ENCODE data around the gene ZNF584. TPM values are rescaled to one million over a fixed set of nuclear protein-coding genes. Genes with fewer than 3 reads are reported as not detected.

The ZNF584 gene
- total RNA-seq, 1 donor from 2014 or later = 5.3 TPM

DNA sequence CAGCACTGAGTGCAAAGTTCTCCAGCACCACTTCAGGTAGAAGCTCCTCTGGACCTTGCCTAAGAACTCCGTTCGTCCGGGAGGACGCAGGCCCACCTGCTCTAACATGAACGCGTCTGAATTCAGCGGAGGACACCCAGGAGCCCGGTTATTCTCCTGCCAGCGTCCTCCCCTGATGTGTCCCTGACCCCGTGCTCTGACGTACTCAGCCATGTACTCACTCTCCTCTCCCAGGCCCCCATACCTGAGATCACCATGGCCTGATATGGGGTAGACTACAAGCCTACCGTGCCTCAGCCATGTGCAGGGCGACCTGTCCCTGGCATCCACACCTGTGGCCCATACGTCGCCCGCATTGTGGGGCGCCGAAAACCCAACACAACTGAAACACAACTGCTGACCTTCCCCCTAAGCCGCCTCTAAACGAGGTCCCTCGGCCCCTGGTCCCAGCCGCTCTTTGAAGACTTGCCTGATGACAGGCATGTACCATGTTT is 744 bp upstream of the ZNF584 start:
- DNase-seq (ENCODE audit: low read depth) = no peak
- TF ChIP-seq, protein P1, sequence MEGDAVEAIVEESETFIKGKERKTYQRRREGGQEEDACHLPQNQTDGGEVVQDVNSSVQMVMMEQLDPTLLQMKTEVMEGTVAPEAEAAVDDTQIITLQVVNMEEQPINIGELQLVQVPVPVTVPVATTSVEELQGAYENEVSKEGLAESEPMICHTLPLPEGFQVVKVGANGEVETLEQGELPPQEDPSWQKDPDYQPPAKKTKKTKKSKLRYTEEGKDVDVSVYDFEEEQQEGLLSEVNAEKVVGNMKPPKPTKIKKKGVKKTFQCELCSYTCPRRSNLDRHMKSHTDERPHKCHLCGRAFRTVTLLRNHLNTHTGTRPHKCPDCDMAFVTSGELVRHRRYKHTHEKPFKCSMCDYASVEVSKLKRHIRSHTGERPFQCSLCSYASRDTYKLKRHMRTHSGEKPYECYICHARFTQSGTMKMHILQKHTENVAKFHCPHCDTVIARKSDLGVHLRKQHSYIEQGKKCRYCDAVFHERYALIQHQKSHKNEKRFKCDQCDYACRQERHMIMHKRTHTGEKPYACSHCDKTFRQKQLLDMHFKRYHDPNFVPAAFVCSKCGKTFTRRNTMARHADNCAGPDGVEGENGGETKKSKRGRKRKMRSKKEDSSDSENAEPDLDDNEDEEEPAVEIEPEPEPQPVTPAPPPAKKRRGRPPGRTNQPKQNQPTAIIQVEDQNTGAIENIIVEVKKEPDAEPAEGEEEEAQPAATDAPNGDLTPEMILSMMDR (conservative IDR thresholded peaks at IDR 0.05; ENCODE audit: low read depth, low read length) = no peak
- H3K4me3 ChIP-seq (ENCODE audit: low read depth, low read length) = peak overlapping the region; percentile 98

DNA sequence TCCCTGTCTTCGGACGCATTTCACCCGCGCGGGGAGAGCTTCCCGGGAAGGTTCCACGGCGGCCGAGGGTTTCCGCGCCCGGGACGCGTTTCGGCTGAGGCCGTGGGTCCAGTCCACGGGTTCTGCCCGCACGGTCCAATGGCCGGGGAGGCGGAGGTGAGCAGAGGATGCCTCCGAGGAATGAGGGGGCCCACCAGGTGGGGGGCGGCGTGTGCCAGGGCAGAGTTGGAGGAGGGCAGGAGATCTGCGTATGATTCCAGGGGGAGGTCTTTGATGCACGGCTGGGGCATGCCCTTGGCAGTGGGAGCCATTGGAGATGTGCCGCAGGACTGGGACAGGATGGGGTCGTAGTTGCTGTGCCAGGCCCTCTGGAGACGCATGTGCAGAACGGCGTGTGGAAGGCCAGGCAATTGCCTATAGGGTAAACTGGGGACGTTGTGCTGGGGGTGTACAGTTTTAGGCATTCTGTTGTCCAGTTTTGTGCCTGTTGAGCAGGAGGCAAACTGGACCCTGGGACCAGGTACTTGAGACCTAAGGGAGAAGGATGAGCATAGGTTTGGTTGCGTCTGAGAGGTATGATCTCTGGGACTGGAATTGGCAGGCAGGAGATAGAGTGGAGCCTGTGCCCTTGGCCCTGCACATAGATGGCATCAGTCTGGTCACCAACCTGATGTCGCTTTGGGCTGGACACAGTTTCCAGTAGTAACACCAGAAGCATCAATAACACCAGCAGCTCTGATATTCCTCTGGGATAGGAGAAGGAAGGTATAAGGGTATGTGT is 751 bp downstream of the ZNF584 start:
- peak overlapping the region; percentile 98 for H3K4me3 ChIP-seq (ENCODE audit: low read depth, low read length)
- no peak for DNase-seq (ENCODE audit: low read depth)
- TF ChIP-seq, protein P1 (conservative IDR thresholded peaks at IDR 0.05; ENCODE audit: low read depth, low read length) = no peak

DNA sequence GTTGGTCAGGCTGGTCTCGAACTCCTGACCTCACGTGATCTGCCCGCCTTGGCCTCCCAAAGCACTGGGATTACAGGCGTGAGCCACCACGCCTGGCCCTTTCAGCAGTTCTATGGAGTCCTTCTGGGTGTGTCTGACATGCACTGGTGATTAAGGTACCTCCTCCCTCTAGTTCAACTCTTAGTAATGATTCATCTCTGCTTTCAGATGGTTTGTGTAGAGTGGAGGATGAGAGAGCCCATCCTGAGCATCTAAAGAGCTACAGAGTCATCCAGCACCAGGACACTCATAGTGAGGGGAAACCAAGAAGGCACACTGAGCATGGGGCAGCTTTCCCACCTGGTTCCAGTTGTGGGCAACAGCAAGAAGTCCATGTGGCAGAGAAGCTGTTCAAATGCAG is 8.2 kb downstream of the ZNF584 start:
- TF ChIP-seq, protein P1 (conservative IDR thresholded peaks at IDR 0.05; ENCODE audit: low read depth, low read length) = no peak
- no peak overlapping the region for H3K4me3 ChIP-seq (ENCODE audit: low read depth, low read length)
- DNase-seq (ENCODE audit: low read depth) = no peak

DNA sequence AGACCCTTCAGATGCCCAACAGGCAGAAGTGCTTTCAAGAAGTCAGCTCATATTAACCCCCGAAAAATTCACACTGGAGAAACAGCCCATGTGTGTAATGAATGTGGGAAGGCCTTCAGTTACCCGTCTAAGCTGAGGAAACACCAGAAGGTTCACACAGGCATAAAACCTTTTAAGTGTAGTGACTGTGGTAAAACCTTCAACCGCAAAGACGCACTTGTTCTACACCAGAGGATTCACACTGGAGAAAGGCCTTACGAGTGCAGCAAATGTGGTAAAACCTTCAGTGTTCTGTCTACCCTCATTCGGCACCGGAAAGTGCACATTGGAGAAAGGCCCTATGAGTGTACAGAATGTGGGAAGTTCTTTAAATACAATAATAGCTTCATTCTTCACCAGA is 8.6 kb downstream of the ZNF584 start:
- H3K4me3 ChIP-seq (ENCODE audit: low read depth, low read length) = no peak overlapping the region
- TF ChIP-seq, protein P1 (conservative IDR thresholded peaks at IDR 0.05; ENCODE audit: low read depth, low read length) = no peak
- DNase-seq (ENCODE audit: low read depth) = no peak

DNA sequence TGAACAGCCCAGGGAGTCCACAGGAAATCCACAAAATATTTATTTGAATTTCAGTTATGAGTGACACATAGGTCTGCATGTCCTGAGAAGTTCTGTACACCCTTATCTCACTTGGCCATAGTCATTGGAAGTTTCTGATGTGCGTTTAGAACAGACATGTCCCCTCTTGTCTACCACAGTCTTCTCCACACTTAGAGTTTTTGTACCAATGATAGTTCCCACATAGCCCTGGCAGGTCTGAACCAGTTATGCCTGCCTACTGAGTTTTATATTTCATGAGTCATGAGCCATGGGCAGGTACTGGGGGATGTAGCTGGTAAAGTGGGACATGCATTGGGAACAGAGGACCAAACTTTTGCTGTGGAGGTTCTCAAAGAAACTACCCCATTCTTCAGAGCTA is 20.2 kb downstream of the ZNF584 start:
- H3K4me3 ChIP-seq (ENCODE audit: low read depth, low read length) = no peak overlapping the region
- TF ChIP-seq, protein P1 (conservative IDR thresholded peaks at IDR 0.05; ENCODE audit: low read depth, low read length) = no peak
- DNase-seq (ENCODE audit: low read depth) = no peak

DNA sequence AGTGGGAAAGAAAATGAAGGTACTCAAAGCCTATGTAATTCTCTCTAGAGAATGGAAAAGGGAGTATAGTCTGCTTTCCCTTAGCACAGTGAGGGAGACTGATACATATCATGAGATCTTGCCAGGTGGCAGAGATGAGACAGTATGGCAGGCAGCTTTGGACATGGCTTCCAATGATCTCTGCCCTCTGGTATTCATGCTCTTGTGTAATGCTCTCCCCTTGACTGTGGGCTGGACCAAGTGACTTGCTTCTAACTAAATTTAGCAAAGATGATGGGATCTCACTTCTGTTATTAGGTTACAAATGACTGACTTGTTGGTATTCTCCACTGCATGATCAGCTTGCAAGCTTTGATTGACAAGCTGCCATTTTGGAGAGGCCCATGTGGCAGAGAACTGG is 21.3 kb downstream of the ZNF584 start:
- TF ChIP-seq, protein P1 (conservative IDR thresholded peaks at IDR 0.05; ENCODE audit: low read depth, low read length) = no peak
- no peak overlapping the region for H3K4me3 ChIP-seq (ENCODE audit: low read depth, low read length)
- no peak for DNase-seq (ENCODE audit: low read depth)

DNA sequence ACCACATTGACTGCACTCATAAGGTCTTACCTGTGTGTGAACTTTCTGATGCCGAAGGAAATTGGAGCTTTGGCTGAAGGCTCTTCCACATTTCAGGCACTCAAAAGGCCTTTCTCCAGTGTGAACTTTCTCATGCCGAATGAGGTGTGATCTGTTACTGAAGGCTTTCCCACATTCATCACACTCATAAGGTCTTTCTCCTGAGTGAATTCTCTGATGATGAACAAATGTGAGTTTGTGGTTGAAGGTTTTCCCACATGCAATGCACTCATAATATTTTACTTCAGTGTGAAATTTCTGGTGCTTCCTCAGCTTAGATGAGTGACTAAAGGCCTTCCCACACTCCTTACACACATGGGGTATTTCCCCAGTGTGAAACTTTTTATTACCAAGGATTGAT is 25.8 kb downstream of the ZNF584 start:
- no peak overlapping the region for H3K4me3 ChIP-seq (ENCODE audit: low read depth, low read length)
- no peak for DNase-seq (ENCODE audit: low read depth)
- TF ChIP-seq, protein P1 (conservative IDR thresholded peaks at IDR 0.05; ENCODE audit: low read depth, low read length) = no peak

Measured in epithelial cell of proximal tubule (primary cell).